ENCODE results near the gene C1QA. TPM values are rescaled to one million over a fixed set of nuclear protein-coding genes. Genes with fewer than 3 reads are reported as not detected.

C1QA gene
- total and polyA plus RNA-seq, 2 of the 4 experiments (the other 2 are of a cell fraction), result not detected

Small RNAs within 50 kb of the gene (microRNA-seq; reads per million reads assigned to microRNA genes)
- gene MIR6127 (ENCODE audit: insufficient read depth in 1 of 2, insufficient read length in 1 of 2, unreplicated experiment in 1 of 2), result 0 reads per million in 2 experiments

Small RNAs within 50 kb of the gene (small RNA-seq; reads per million reads assigned to genes)
- gene MIR6127, result 0 reads per million in 5 experiments

Other genes starting within 250 kb of the C1QA start
- gene ZBTB40, start 184.8 kb upstream of the C1QA start, total RNA-seq (2012; rRNA removed), result 8.9 and 9.7 TPM in 2 replicates
- 5.2 and 6.0 TPM in 2 replicates for gene ZBTB40, start 184.8 kb upstream of the C1QA start, polyA plus RNA-seq (2012; rRNA removed)
- not detected in 2 replicates for gene EPHA8, start 73.1 kb upstream of the C1QA start, total RNA-seq (2012; rRNA removed)
- not detected in 2 replicates for gene EPHA8, start 73.1 kb upstream of the C1QA start, polyA plus RNA-seq (2012; rRNA removed)
- gene C1QC, start 7.0 kb downstream of the C1QA start, total RNA-seq (2012; rRNA removed), result not detected in 2 replicates
- gene C1QC, start 7.0 kb downstream of the C1QA start, polyA plus RNA-seq (2012; rRNA removed), result not detected in 2 replicates
- not detected in 2 replicates for gene C1QB, start 16.6 kb downstream of the C1QA start, total RNA-seq (2012; rRNA removed)
- not detected in 2 replicates for gene C1QB, start 16.6 kb downstream of the C1QA start, polyA plus RNA-seq (2012; rRNA removed)
- gene EPHB2, start 74.2 kb downstream of the C1QA start, total RNA-seq (2012; rRNA removed), result 54.7 and 58.8 TPM in 2 replicates
- gene EPHB2, start 74.2 kb downstream of the C1QA start, polyA plus RNA-seq (2012; rRNA removed), result 52.3 and 53.6 TPM in 2 replicates

Measured in IMR-90 (cell line).